ENCODE measurements around the gene CALD1. TPM values are rescaled to one million over a fixed set of nuclear protein-coding genes. Genes with fewer than 3 reads are reported as not detected.

CALD1 gene
- total RNA-seq, 2 donors from 2014 or later = 57.0 to 72.6 TPM

- no peak overlapping the region for H3K27ac ChIP-seq
- H3K9me3 ChIP-seq = no peaks in the 10 kb centered on the region
- ATAC-seq (no peak), DNase-seq (no peak)
- no peaks in the 10 kb centered on the region for H3K27me3 ChIP-seq
- intact Hi-C loops (cut with DNase I) = no loop called here
- no peaks in the 10 kb centered on the region for H3K36me3 ChIP-seq (replicated peaks in 1 of 2; ENCODE audit: insufficient read depth in 1 of 2, low read depth in 2 of 2)
- H3K4me1 ChIP-seq = peaks cover 6% of the 10 kb centered on the region
- TF ChIP-seq POLR2A (IDR thresholded peaks at IDR 0.05) = no peak
- TF ChIP-seq CTCF (IDR thresholded peaks at IDR 0.05) = no peak
- 74 to 83% methylated on average over 9 of the region's 9 CpGs for WGBS, 2 donors
- H3K4me3 ChIP-seq = no peak overlapping the region
Measured at GRCh38 chr7:134900166-134900982, 120.9 kb downstream of the CALD1 start.

GRCh38 chr7:134901389-134902020 is 122.1 kb downstream of the CALD1 start:
- 83 to 86% methylated on average over 4 of the region's 4 CpGs for WGBS, 2 donors
- DNase-seq (no peak), ATAC-seq (no peak)
- no peak overlapping the region for H3K4me3 ChIP-seq
- no peaks in the 10 kb centered on the region for H3K27me3 ChIP-seq
- no peaks in the 10 kb centered on the region for H3K36me3 ChIP-seq (replicated peaks in 1 of 2; ENCODE audit: insufficient read depth in 1 of 2, low read depth in 2 of 2)
- H3K9me3 ChIP-seq = no peaks in the 10 kb centered on the region
- peaks cover 6% of the 10 kb centered on the region for H3K4me1 ChIP-seq
- no peak overlapping the region for H3K27ac ChIP-seq
- TF ChIP-seq CTCF (IDR thresholded peaks at IDR 0.05) (no peak), POLR2A (IDR thresholded peaks at IDR 0.05) (no peak)
- intact Hi-C loops (cut with DNase I) = no loop called here

- H3K9me3 ChIP-seq = no peaks in the 10 kb centered on the region
- H3K4me3 ChIP-seq = no peak overlapping the region
- no peak for ATAC-seq
- intact Hi-C loops (cut with DNase I) = no loop called here
- no peaks in the 10 kb centered on the region for H3K27me3 ChIP-seq
- no peaks in the 10 kb centered on the region for H3K36me3 ChIP-seq (replicated peaks in 1 of 2; ENCODE audit: insufficient read depth in 1 of 2, low read depth in 2 of 2)
- no peak for DNase-seq
- 73 to 79% methylated on average over 2 of the region's 2 CpGs for WGBS, 2 donors
- H3K4me1 ChIP-seq = peaks cover 6% of the 10 kb centered on the region
- TF ChIP-seq CTCF (IDR thresholded peaks at IDR 0.05) = no peak
- TF ChIP-seq POLR2A (IDR thresholded peaks at IDR 0.05) = no peak
- H3K27ac ChIP-seq = no peak overlapping the region
Measured at GRCh38 chr7:134902058-134902457, 122.6 kb downstream of the CALD1 start.

GRCh38 chr7:134903073-134903790 is 123.8 kb downstream of the CALD1 start:
- no peaks in the 10 kb centered on the region for H3K9me3 ChIP-seq
- DNase-seq = no peak
- intact Hi-C loops (cut with DNase I) = no loop called here
- no peak overlapping the region for H3K27ac ChIP-seq
- TF ChIP-seq CTCF (IDR thresholded peaks at IDR 0.05) (no peak), POLR2A (IDR thresholded peaks at IDR 0.05) (no peak)
- 79 to 90% methylated on average over 5 of the region's 5 CpGs for WGBS, 2 donors
- no peaks in the 10 kb centered on the region for H3K27me3 ChIP-seq
- peaks cover 6% of the 10 kb centered on the region for H3K4me1 ChIP-seq
- H3K4me3 ChIP-seq = no peak overlapping the region
- no peaks in the 10 kb centered on the region for H3K36me3 ChIP-seq (replicated peaks in 1 of 2; ENCODE audit: insufficient read depth in 1 of 2, low read depth in 2 of 2)
- ATAC-seq = no peak

All from body of pancreas (tissue), 4 donors.